ENCODE results near the gene MKRN3.

Gene MKRN3

GRCh38 chr15:23565395-23566070 is at the start of gene MKRN3:
MKRN3 (plus strand) TSS chr15:23565674; CDS start chr15:23565783, 109 bp downstream.
- DNase-seq: peak; percentile 58

GRCh38 chr15:23516866-23517265 is 48.6 kb upstream of the MKRN3 start:
- DNase-seq: no peak

DNA sequence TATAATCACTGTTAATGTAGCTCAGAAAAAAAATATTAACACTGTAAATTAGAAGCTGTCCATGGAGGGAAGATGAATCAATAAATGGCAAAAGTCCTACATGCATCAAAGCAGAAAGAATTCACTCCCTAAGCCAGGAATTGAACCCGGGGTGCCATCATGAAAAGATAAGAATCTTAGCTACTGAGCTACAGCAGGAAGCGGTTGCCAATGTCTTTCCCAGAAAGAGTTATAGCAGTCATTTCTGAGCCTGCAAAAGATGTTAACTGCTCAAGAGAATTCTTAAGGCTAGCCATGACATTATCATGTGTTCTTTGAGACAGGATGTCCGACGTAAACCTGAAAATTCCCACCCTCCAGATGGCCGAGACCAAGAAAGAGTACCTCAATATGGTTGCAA is 47.4 kb upstream of the MKRN3 start:
- DNase-seq: no peak

- no peak for DNase-seq
These were observed 40.7 kb upstream of the MKRN3 start for GRCh38 chr15:23524816-23525215.

- DNase-seq: no peak
These were observed 35.6 kb upstream of the MKRN3 start for GRCh38 chr15:23529891-23530290.

GRCh38 chr15:23532024-23532423 is 33.5 kb upstream of the MKRN3 start:
- no peak for DNase-seq

- DNase-seq: no peak
These were observed 28.8 kb upstream of the MKRN3 start for GRCh38 chr15:23536659-23537058.

- DNase-seq: no peak
These were observed 26.8 kb upstream of the MKRN3 start for GRCh38 chr15:23538648-23539047.

DNA sequence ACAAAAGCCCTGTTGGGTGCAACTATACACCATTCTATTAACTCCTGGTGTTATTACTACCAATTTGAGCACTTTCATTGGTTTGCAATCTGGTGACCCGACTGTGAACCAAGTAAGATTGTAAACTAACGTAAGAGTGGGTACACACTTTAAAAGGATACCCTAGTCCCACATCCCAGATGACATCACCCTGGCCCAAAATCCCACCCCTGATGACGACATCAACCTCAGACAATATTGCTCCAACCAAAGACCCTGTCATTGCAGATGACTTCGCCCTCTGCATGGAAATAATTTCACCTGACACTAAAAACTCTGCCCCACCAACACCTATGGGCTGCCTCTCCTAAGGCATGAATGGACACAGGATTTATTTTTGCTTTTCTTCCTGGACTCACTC is 25.6 kb upstream of the MKRN3 start:
- DNase-seq: no peak

DNA sequence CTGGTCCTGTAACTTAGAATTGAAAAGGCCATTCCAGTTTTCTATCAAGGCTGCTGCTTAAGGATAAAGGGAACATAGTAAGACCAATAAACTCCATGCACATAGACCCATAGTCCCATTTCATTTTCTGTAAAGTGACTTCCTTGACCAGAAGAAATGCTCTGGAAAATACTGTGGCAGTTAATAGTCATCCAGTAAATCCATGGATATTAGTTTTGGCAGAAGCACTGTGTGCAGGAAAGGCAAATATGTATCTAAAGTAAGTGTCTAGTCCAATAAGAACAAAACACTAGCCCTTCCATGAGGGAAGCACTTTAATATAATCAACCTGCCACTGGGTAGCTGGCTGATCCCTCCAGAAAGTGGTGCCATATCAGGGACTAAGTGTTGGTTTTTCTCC is 19.3 kb upstream of the MKRN3 start:
- DNase-seq: no peak

GRCh38 chr15:23548071-23548470 is 17.4 kb upstream of the MKRN3 start:
- no peak for DNase-seq

GRCh38 chr15:23561914-23562313 is 3.6 kb upstream of the MKRN3 start:
- no peak for DNase-seq

GRCh38 chr15:23564821-23565394 is 566 bp upstream of the MKRN3 start:
- no peak for DNase-seq

DNA sequence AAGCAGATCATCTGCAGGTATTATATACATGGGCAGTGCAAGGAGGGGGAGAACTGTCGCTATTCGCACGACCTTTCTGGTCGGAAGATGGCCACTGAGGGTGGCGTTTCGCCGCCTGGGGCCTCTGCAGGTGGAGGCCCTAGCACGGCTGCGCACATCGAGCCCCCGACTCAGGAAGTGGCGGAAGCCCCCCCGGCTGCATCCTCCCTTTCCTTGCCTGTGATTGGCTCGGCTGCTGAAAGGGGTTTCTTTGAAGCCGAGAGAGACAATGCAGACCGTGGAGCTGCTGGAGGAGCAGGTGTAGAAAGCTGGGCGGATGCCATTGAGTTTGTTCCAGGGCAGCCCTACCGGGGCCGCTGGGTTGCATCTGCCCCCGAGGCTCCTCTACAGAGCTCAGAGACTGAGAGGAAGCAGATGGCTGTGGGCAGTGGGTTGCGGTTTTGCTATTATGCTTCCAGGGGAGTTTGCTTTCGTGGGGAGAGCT is 639 bp downstream of the MKRN3 start:
- peak; percentile 57 for DNase-seq

DNA sequence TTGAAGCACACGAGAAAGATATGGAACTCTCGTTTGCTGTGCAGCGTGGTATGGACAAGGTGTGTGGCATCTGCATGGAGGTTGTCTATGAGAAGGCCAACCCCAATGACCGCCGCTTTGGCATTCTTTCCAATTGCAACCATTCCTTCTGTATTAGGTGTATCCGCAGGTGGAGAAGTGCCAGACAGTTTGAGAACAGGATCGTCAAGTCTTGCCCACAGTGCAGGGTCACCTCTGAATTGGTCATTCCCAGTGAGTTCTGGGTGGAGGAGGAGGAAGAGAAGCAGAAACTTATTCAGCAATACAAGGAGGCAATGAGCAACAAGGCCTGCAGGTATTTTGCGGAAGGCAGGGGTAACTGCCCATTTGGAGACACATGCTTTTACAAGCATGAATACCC is 1.2 kb downstream of the MKRN3 start:
- DNase-seq: no peak

DNA sequence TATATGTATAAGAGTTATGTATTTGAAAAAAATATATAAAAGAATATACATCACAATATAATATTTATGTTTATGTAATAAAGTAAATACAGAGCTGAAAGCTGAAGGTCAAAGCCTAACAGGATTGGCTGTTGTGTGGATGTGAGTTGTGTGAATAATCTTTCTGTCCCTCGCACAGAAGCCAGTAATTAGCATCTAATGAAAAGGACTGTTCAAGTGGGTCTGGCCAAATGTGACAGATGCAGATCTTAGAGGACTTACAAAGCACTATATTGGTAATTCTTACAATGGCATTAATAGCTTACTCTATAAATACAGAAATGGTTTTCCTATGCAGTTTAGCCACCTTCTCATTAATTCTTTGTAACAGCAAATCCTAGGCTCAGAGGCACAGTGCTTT is 2.4 kb downstream of the MKRN3 start:
- no peak for DNase-seq

DNA sequence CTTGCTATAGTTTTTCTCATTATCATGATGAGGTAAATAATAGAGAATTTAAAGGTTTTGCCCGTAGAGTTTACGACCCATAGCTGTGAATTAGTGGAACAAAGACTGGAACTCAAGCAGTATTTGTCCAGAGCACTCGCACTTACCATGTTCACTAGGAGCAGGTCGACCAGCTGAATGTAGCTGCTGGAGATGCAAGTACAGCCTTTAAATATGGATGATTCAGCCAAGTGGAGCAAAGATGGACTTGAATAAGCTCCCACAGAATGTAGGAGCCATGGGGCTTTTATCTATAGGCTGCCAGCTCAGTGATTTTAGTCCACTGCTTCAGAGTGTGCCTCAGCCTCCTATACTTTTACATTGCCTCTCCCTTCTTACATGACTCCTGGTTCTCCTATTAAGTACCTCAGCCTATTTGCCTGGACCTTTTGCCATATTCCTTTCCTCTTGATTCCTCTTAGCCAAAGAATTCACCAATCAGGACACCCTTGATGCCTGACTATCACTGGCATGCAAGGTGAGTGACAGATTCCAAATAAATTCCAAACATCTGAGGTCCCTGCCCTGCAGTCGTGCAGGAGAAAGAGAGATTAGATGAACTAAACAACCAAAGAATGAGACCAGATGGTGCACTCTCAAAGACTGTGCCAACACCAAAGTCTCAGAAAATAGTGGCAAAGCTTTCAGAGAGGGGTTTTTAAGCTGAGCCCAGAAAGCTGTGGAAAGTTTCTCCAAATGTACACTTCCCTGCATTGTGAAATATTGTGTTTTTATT is 3.9 kb downstream of the MKRN3 start:
- DNase-seq: no peak

DNA sequence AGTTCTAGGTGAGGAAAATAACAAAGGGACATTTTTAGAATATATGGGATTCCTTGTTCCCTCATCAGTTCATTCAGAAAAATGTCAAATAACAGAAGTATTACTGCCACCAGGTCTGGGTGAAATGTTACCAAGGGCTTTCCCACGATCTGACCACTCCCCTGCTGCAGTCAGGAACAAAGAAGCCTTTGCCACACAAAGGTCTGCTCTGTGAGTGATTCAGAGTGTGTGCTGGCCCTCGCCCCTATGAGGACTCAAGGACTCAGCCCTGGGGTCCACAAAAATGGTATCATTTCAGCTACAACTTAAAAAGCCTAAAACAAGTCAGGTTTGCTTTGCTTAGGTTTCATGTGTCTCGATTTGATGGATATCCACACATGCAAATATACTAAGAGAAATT is 5.0 kb downstream of the MKRN3 start:
- DNase-seq: no peak

GRCh38 chr15:23572844-23573243 is 7.4 kb downstream of the MKRN3 start:
- no peak for DNase-seq

- DNase-seq: no peak
These were observed 9.3 kb downstream of the MKRN3 start for GRCh38 chr15:23574742-23575141.

DNA sequence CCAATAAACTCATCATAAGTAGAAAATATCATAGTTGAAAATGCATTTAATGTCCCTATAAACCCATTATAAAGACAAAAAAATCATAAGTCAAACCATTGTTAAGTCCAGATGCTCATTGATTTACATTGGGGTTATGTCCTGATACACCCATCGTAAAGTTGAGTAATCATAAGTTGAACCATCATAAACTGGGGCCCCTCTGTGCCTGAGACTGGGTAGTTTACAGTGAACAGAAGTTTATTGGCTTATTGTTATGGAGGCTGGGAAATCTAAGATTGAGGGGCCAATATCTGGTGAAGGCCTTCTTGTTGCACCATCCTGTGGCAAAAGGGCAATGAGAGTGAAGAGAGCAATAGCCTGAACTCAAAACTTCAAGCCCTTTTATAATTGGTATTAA is 10.6 kb downstream of the MKRN3 start:
- DNase-seq: no peak

GRCh38 chr15:23578521-23579150 is 13.2 kb downstream of the MKRN3 start:
- DNase-seq: no peak

- no peak for DNase-seq
These were observed 22.8 kb downstream of the MKRN3 start for GRCh38 chr15:23588268-23588667.

- DNase-seq: no peak
These were observed 23.5 kb downstream of the MKRN3 start for GRCh38 chr15:23589012-23589411.
